GM12878 (cell line): ENCODE data around the gene FAM120B.

ENCODE experiments used
- BACH1 ChIP-seq: fragments of 450-650 bp; IDR thresholded peaks from 2 replicates; pipeline ENCODE4 v1.6.1; 2017; ENCODE audit warnings: mild to moderate bottlenecking, borderline replicate concordance
- HCFC1 ChIP-seq: fragments of 150-350 bp; IDR thresholded peaks from 2 replicates; pipeline ENCODE4 v1.6.1; 2014; ENCODE audit warnings: low read length
- NFYB ChIP-seq: IDR thresholded peaks from 2 replicates; pipeline ENCODE4 v1.6.1; 2011; ENCODE audit warnings: low read depth, mild to moderate bottlenecking, low read length, improper control_type of control experiment, moderate library complexity; ENCODE audit not compliant: insufficient read depth
- POU2F2 ChIP-seq: IDR thresholded peaks from 3 replicates; pipeline ENCODE4 v1.6.1; 2011; ENCODE audit warnings: low read depth, mild to moderate bottlenecking, low read length, borderline replicate concordance
- TF ChIP-seq, protein P1 (sequence below): IDR thresholded peaks from 2 replicates; pipeline ENCODE4 v1.6.1; 2011; ENCODE audit warnings: mild to moderate bottlenecking, low read depth, low read length, moderate library complexity; ENCODE audit not compliant: insufficient replicate concordance
- TF ChIP-seq, protein P2 (sequence below), 3 experiments: IDR thresholded peaks in 2 of 3; conservative IDR thresholded peaks in 1 of 3; 2 replicates each; pipeline ENCODE4 v1.5.1; 2011; ENCODE audit warnings: low read depth in 3 of 3, low read length in 3 of 3, mild to moderate bottlenecking in 3 of 3, control low read depth in 2 of 3, moderate library complexity in 2 of 3, inconsistent platforms in 1 of 3, mixed read lengths in 1 of 3; ENCODE audit not compliant: control insufficient read depth in 2 of 3, insufficient read depth in 1 of 3; ENCODE audit errors: extremely low read depth in 1 of 3

- TF ChIP-seq HCFC1, result no peak
- TF ChIP-seq, protein P1, sequence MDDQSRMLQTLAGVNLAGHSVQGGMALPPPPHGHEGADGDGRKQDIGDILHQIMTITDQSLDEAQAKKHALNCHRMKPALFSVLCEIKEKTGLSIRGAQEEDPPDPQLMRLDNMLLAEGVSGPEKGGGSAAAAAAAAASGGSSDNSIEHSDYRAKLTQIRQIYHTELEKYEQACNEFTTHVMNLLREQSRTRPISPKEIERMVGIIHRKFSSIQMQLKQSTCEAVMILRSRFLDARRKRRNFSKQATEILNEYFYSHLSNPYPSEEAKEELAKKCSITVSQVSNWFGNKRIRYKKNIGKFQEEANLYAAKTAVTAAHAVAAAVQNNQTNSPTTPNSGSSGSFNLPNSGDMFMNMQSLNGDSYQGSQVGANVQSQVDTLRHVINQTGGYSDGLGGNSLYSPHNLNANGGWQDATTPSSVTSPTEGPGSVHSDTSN, result no peak
- TF ChIP-seq POU2F2, result no peak
- no peak for TF ChIP-seq BACH1
- TF ChIP-seq, protein P2, sequence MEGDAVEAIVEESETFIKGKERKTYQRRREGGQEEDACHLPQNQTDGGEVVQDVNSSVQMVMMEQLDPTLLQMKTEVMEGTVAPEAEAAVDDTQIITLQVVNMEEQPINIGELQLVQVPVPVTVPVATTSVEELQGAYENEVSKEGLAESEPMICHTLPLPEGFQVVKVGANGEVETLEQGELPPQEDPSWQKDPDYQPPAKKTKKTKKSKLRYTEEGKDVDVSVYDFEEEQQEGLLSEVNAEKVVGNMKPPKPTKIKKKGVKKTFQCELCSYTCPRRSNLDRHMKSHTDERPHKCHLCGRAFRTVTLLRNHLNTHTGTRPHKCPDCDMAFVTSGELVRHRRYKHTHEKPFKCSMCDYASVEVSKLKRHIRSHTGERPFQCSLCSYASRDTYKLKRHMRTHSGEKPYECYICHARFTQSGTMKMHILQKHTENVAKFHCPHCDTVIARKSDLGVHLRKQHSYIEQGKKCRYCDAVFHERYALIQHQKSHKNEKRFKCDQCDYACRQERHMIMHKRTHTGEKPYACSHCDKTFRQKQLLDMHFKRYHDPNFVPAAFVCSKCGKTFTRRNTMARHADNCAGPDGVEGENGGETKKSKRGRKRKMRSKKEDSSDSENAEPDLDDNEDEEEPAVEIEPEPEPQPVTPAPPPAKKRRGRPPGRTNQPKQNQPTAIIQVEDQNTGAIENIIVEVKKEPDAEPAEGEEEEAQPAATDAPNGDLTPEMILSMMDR (IDR thresholded peaks at IDR 0.05 in 2 of 3, conservative IDR thresholded peaks at IDR 0.05 in 1 of 3; ENCODE audit: control insufficient read depth in 2 of 3, extremely low read depth in 1 of 3, insufficient read depth in 1 of 3, low read depth in 3 of 3, low read length in 3 of 3), result no peak
- TF ChIP-seq NFYB, result no peak
Measured at GRCh38 chr6:170357812-170358211, 51.3 kb downstream of the FAM120B start.
